GM23338 (cell line): Measurements from ENCODE around the gene SLC15A1. TPM values are rescaled to one million over a fixed set of nuclear protein-coding genes. Genes with fewer than 3 reads are reported as not detected.

Experiments used
- ATAC-seq: fragments of 200-7000 bp; cut with Tn5 transposase; 3 replicates; pipeline ENCODE4 v1.9.1; 2020
- DNase-seq: peaks from one replicate; pipeline ENCODE4 v3.0.0-alpha.2; 2015; ENCODE audit warnings: low spot score
- H2AFZ ChIP-seq: fragments of 200-600 bp; sonication (generic); 2 replicates; pipeline ENCODE4 v1.8.0; 2016; ENCODE audit warnings: antibody characterized with exemption, mild to moderate bottlenecking, moderate library complexity
- H3F3A ChIP-seq: fragments of 200-600 bp; sonication (generic); replicated peaks from 2 replicates; pipeline ENCODE4 v1.8.0; 2017; ENCODE audit warnings: antibody characterized with exemption, mixed run types, low read depth
- H3K27ac ChIP-seq: fragments of 200-600 bp; sonication (generic); 2 replicates; pipeline ENCODE4 v1.6.1; 2016; ENCODE audit warnings: low read depth
- H3K27me3 ChIP-seq: fragments of 200-600 bp; sonication (generic); 2 replicates; pipeline ENCODE4 v1.8.0; 2016; ENCODE audit warnings: mild to moderate bottlenecking, mixed run types, moderate library complexity; ENCODE audit not compliant: insufficient read depth
- H3K36me3 ChIP-seq: fragments of 200-600 bp; sonication (generic); 2 replicates; pipeline ENCODE4 v1.8.0; 2016; ENCODE audit warnings: mild to moderate bottlenecking; ENCODE audit not compliant: insufficient read depth
- H3K4me1 ChIP-seq: fragments of 200-600 bp; sonication (generic); 2 replicates; pipeline ENCODE4 v1.8.0; 2016; ENCODE audit warnings: mild to moderate bottlenecking, moderate library complexity; ENCODE audit not compliant: insufficient read depth
- H3K4me2 ChIP-seq: fragments of 200-600 bp; sonication (generic); 2 replicates; pipeline ENCODE4 v1.7.1; 2017; ENCODE audit warnings: mixed run types
- H3K4me3 ChIP-seq: fragments of 200-600 bp; sonication (generic); 2 replicates; pipeline ENCODE4 v1.6.1; 2016; ENCODE audit warnings: mixed run types
- H3K79me2 ChIP-seq: fragments of 200-600 bp; sonication (generic); replicated peaks from 2 replicates; pipeline ENCODE4 v1.8.0; 2017; ENCODE audit warnings: mild to moderate bottlenecking; ENCODE audit not compliant: insufficient read depth
- H3K9me2 ChIP-seq: fragments of 200-600 bp; sonication (generic); 2 replicates; pipeline ENCODE4 v1.8.0; 2017; ENCODE audit not compliant: insufficient read depth
- H4K20me1 ChIP-seq: fragments of 200-600 bp; sonication (generic); replicated peaks from 2 replicates; pipeline ENCODE4 v1.8.0; 2017; ENCODE audit warnings: mild to moderate bottlenecking; ENCODE audit not compliant: insufficient read depth
- H3K27ac Mint-ChIP-seq: 2 replicates; pipeline ENCODE4 v1.8.0; 2020; ENCODE audit warnings: inconsistent platforms, mild to moderate bottlenecking, moderate library complexity, mixed read lengths
- H3K27me3 Mint-ChIP-seq: 3 replicates; pipeline ENCODE4 v1.8.0; 2022; ENCODE audit warnings: low read depth, mild to moderate bottlenecking, moderate library complexity, mixed read lengths, inconsistent platforms; ENCODE audit not compliant: insufficient read depth, poor library complexity
- H3K36me3 Mint-ChIP-seq: 3 replicates; pipeline ENCODE4 v1.8.0; 2021; ENCODE audit warnings: low read depth, mild to moderate bottlenecking, inconsistent platforms, moderate library complexity, mixed read lengths
- H3K4me1 Mint-ChIP-seq: 3 replicates; pipeline ENCODE4 v1.8.0; 2020; ENCODE audit warnings: mild to moderate bottlenecking, inconsistent platforms, mixed read lengths
- H3K4me3 Mint-ChIP-seq: 3 replicates; pipeline ENCODE4 v1.8.0; 2021; ENCODE audit warnings: moderate library complexity, mild to moderate bottlenecking, inconsistent platforms, mixed read lengths
- H3K9me3 Mint-ChIP-seq: 3 replicates; pipeline ENCODE4 v1.8.0; 2020; ENCODE audit warnings: moderate library complexity, mild to moderate bottlenecking, inconsistent platforms, mixed read lengths
- CREB1 ChIP-seq: fragments of 250-450 bp; sonication (Bioruptor Pico); IDR thresholded peaks from 2 replicates; pipeline ENCODE4 v1.5.0; 2020; ENCODE audit warnings: low read depth, mild to moderate bottlenecking, moderate library complexity
- ETS1 ChIP-seq: IDR thresholded peaks from 2 replicates; pipeline ENCODE4 v1.6.1; 2016; ENCODE audit warnings: antibody characterized with exemption
- EZH2phosphoT487 ChIP-seq: fragments of 200-600 bp; sonication (generic); IDR thresholded peaks from one replicate; pipeline ENCODE4 v1.8.1; 2018; ENCODE audit warnings: antibody characterized with exemption; ENCODE audit not compliant: unreplicated experiment
- JUNB ChIP-seq: IDR thresholded peaks from one replicate; pipeline ENCODE4 v1.6.1; 2016; ENCODE audit warnings: antibody characterized with exemption; ENCODE audit not compliant: unreplicated experiment
- ZNF462 ChIP-seq: fragments of 250-450 bp; sonication (Bioruptor Pico); IDR thresholded peaks from 2 replicates; pipeline ENCODE4 v1.5.0; 2020; ENCODE audit warnings: mild to moderate bottlenecking, moderate library complexity
- polyA plus RNA-seq: library from polyadenylated mRNA; unstranded; fragments of >200 nt; fragmentation: Nextera tagmentation; extraction: Ambion mirVana; gene quantifications from 2 replicates; pipeline ENCODE4 v1.2.1, GENCODE V29; 2016
- total RNA-seq: library from RNA; depleted of rRNA; stranded (reverse); fragments of >200 nt; shearing (Covaris generic); gene quantifications from 2 replicates; pipeline ENCODE4 v1.2.3, GENCODE V29; 2014

Gene SLC15A1
- total and polyA plus RNA-seq, 2 experiments from 2014 or later, result 1.6 to 3.0 TPM

GRCh38 chr13:98795220-98795619 is 42.7 kb upstream of the SLC15A1 start (continued):
- TF ChIP-seq ZNF462 (CRISPR knock-in tag) (no peak), ETS1 (no peak)

GRCh38 chr13:98794498-98794897 is 42.0 kb upstream of the SLC15A1 start:
- H3K36me3 ChIP-seq, result no peaks in the 10 kb centered on the region
- H3F3A ChIP-seq, result no peaks in the 10 kb centered on the region
- no peaks in the 10 kb centered on the region for H3K4me1 Mint-ChIP-seq
- no peak overlapping the region for H2AFZ ChIP-seq
- ATAC-seq, result peak; percentile 49
- H3K27me3 ChIP-seq, result no peaks in the 10 kb centered on the region
- no peaks in the 10 kb centered on the region; the same call in 2 of the 3 replicates for H3K9me3 Mint-ChIP-seq
- no peak overlapping the region for H3K27ac ChIP-seq
- no peak overlapping the region for H3K27ac Mint-ChIP-seq
- no peaks in the 10 kb centered on the region for H3K79me2 ChIP-seq
- peak; percentile 63 for DNase-seq
- H3K27me3 Mint-ChIP-seq, result peaks cover 2% of the 10 kb centered on the region
- H3K36me3 Mint-ChIP-seq, result peaks cover 2% of the 10 kb centered on the region; the same call in 1 of the 3 replicates
- H3K4me3 Mint-ChIP-seq, result no peak overlapping the region
- H3K4me3 ChIP-seq, result no peak overlapping the region
- no peak overlapping the region for H3K4me2 ChIP-seq
- peaks cover 12% of the 10 kb centered on the region; the same call in 1 of the 2 replicates for H3K9me2 ChIP-seq
- no peaks in the 10 kb centered on the region for H3K4me1 ChIP-seq
- H4K20me1 ChIP-seq, result no peaks in the 10 kb centered on the region; the same call in 1 of the 2 replicates
- TF ChIP-seq CREB1 (CRISPR knock-in tag), result no peak
- TF ChIP-seq ETS1, result no peak
- no peak for TF ChIP-seq JUNB
- TF ChIP-seq EZH2phosphoT487, result no peak
- no peak for TF ChIP-seq ZNF462 (CRISPR knock-in tag)
